Measurements from ENCODE around the gene ARHGEF28.

ARHGEF28 gene, protein sequence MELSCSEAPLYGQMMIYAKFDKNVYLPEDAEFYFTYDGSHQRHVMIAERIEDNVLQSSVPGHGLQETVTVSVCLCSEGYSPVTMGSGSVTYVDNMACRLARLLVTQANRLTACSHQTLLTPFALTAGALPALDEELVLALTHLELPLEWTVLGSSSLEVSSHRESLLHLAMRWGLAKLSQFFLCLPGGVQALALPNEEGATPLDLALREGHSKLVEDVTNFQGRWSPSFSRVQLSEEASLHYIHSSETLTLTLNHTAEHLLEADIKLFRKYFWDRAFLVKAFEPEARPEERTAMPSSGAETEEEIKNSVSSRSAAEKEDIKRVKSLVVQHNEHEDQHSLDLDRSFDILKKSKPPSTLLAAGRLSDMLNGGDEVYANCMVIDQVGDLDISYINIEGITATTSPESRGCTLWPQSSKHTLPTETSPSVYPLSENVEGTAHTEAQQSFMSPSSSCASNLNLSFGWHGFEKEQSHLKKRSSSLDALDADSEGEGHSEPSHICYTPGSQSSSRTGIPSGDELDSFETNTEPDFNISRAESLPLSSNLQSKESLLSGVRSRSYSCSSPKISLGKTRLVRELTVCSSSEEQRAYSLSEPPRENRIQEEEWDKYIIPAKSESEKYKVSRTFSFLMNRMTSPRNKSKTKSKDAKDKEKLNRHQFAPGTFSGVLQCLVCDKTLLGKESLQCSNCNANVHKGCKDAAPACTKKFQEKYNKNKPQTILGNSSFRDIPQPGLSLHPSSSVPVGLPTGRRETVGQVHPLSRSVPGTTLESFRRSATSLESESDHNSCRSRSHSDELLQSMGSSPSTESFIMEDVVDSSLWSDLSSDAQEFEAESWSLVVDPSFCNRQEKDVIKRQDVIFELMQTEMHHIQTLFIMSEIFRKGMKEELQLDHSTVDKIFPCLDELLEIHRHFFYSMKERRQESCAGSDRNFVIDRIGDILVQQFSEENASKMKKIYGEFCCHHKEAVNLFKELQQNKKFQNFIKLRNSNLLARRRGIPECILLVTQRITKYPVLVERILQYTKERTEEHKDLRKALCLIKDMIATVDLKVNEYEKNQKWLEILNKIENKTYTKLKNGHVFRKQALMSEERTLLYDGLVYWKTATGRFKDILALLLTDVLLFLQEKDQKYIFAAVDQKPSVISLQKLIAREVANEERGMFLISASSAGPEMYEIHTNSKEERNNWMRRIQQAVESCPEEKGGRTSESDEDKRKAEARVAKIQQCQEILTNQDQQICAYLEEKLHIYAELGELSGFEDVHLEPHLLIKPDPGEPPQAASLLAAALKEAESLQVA (N-terminal part only)

DNA sequence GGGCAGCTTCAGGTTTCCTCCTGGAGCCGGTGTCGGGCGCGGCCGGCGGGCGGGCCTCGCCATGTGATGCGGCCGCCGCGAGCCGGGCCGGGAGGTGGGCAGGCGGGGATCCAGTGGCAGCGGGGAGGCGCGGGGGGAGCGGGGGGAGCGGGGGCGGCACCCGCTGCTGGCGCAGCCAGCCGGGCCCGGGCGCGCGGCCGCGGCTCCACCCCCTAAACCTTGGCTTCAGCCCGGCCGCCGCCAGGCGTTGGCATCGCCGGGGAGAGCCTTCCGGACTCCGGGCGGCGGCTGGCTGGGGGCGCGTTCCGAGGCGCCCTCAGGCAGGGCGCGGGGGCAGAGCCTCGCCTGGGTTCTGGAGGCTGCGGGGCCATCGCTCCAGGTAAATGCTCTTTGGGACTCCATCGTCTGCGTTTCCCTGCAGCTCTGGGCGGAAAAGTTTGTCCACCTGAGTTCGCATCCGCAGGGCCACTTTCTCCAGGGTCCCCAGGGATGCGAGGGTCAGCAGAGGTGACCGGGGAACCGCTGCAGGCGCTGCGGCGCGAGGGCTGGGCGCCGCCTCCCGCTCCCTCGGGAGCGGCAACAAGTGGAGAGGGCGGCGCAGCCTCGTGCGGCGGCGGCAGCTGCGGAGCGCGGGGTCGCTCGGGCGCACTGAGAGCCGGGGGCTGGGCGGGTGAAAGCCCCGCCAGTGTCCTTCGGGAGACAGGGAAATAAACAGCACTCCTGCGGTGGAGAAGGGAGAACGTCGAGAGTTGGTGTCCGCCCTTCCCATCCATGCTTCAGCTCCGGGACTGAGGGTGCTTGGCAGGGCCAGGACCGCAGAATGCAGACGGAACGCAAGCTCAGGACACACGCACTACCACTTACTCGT, at the start of gene ARHGEF28:
Gene ARHGEF28 (plus strand): TSS at position 253 of the 868 bp plus-strand sequence. CDS start 58,656 bp downstream, outside the sequence.
- TF ChIP-seq, protein P1, sequence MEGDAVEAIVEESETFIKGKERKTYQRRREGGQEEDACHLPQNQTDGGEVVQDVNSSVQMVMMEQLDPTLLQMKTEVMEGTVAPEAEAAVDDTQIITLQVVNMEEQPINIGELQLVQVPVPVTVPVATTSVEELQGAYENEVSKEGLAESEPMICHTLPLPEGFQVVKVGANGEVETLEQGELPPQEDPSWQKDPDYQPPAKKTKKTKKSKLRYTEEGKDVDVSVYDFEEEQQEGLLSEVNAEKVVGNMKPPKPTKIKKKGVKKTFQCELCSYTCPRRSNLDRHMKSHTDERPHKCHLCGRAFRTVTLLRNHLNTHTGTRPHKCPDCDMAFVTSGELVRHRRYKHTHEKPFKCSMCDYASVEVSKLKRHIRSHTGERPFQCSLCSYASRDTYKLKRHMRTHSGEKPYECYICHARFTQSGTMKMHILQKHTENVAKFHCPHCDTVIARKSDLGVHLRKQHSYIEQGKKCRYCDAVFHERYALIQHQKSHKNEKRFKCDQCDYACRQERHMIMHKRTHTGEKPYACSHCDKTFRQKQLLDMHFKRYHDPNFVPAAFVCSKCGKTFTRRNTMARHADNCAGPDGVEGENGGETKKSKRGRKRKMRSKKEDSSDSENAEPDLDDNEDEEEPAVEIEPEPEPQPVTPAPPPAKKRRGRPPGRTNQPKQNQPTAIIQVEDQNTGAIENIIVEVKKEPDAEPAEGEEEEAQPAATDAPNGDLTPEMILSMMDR (IDR thresholded peaks at IDR 0.05; ENCODE audit: low read depth, low read length, missing control alignments): no peak
- no peak for DNase-seq (ENCODE audit: low read depth)
- peak within 1 kb of the TSS; percentile 49 for H3K4me3 ChIP-seq (ENCODE audit: low read depth, low read length)

DNA sequence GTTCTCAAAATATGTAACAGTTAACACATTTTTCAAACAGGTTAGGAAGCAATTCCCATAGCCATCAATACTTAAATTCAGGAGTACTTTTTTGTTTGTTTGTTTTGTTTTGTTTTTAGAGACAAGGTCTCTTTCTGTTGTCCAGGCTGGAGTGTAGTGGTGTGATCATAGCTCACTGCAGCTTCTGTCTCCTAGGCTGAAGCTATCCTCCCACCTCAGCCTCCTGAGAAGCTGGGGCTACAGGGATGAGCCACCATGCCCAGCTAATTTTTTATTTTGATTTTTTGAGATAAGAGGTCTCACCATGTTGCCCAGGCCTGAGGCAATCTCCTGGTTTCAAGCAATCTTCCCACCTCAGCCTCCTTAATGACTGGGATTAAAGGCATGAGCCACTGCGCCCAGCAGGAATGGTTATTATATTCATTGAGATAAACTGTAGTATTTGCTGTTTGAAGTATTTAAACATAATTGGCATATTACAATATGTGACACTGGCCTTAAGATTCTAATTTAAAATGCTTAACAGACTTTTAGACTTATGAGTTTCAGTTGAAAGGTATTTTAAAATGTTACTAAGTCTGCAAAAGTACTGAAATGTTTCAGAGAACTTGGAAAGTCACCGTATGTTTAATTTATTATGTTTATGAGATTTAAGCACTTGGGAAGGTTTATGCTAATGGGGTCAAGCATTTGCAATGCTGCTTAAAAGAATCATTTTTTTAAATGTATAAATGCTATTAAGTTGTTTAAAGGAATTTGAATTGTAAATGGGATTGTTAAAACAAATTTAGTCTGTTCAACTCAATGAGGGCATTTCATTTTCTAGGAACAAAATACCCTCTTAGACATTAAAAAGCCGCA, 43.5 kb upstream of the ARHGEF28 start:
- no peak for DNase-seq (ENCODE audit: low read depth)

DNA sequence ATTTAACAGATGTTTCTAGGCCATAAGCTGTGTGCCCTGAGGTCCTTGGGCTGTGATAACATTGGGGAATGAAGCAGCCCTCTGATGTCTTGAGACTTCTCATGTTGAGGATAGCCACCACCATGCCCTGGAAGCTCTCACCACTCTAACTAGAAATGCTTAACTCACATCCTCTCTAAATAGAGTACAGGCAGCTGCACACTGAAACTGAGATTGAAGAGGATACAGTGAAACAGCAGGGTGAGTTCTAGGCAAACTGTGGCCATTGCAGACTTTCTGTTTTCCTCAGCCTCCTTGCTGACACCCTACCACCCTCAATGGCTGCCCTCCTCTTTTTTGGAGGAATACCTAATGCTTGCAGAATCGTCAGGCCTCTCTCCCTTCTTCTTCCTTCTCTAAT, 38.1 kb upstream of the ARHGEF28 start:
- TF ChIP-seq, protein P1 (IDR thresholded peaks at IDR 0.05; ENCODE audit: low read depth, low read length, missing control alignments): no peak
- H3K4me3 ChIP-seq (ENCODE audit: low read depth, low read length): no peak overlapping the region
- DNase-seq (ENCODE audit: low read depth): no peak

More for the DNA sequence above, 43.5 kb upstream of the ARHGEF28 start:
- no peak overlapping the region for H3K4me3 ChIP-seq (ENCODE audit: low read depth, low read length)
- TF ChIP-seq, protein P1 (IDR thresholded peaks at IDR 0.05; ENCODE audit: low read depth, low read length, missing control alignments): no peak

DNA sequence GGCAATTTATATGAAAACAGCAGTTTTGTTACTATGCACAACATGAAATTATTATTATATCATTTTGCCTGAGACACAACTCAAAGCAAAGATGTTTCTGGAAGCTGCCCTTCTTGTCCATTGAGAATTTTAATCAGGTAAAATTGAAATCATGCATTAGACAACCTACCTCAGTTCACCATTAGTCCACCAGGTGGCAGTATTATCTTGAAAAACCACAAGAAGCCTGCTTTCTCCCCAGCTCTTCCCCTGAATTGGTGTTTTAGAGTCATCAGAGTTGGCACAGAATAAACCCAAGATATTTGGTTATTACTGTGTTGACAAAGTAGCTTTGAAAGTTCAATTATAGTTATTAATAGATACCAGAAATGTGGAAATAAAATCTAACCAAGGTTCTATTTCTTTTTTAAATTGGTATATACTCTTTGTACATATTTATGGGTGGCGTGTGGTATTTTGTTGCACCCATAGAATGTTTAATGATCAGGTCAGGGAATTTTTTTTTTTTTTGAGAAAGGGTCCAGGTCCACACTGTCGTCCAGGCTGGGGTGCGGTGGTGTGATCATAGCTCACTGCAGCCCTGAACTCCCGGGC, 34.8 kb upstream of the ARHGEF28 start:
- TF ChIP-seq, protein P1 (IDR thresholded peaks at IDR 0.05; ENCODE audit: low read depth, low read length, missing control alignments): peak; percentile 58
- DNase-seq (ENCODE audit: low read depth): peak; percentile 61

DNA sequence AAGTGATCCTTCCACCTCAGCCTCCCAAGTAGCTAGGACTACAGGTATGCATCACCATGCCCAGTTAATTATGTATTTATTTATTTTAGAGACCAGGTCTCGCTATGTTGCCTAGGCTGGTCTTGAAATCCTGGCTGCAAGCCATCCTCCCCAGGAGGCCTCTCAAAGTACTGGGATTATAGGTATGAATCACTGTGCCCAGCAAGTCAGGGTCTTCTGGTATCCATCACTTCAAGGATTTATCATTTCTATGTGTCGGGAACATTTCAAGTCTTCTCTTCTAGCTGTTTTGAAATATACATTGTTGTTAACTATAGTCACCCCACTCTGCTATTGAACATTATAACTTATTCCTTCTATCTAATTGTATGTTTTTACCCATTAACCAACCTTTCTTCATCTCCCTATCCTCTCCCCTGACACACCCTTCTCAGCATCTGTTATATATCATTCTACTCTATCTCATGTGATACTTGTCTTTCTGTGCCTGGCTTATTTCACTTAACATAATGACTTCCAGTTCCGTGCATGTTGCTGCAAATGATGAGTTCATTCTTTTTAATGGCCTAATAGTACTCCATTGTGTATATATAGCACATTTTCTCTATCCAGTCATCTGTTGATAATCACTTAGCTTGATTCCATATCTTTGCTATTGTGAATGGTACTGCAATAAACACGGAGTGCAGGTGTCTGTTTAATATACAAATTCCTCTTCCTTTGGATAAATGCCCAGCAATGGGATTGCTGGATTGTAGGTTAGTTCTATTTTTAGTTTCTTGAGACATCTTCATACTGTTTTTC, 34.1 kb upstream of the ARHGEF28 start:
- no peak for DNase-seq (ENCODE audit: low read depth)

More for the DNA sequence above, 34.8 kb upstream of the ARHGEF28 start:
- no peak overlapping the region for H3K4me3 ChIP-seq (ENCODE audit: low read depth, low read length)

More for the DNA sequence above, 34.1 kb upstream of the ARHGEF28 start:
- TF ChIP-seq, protein P1 (IDR thresholded peaks at IDR 0.05; ENCODE audit: low read depth, low read length, missing control alignments): no peak
- no peak overlapping the region for H3K4me3 ChIP-seq (ENCODE audit: low read depth, low read length)

Measured in GM12864 (cell line).